Measurements from ENCODE around the gene DAB2IP. TPM values are rescaled to one million over a fixed set of nuclear protein-coding genes. Genes with fewer than 3 reads are reported as not detected.

The DAB2IP gene
- total and polyA plus RNA-seq, 2 donors (not counting 1 experiment from before 2014, with no cell fraction given), result 14.6 to 16.5 TPM

DNA sequence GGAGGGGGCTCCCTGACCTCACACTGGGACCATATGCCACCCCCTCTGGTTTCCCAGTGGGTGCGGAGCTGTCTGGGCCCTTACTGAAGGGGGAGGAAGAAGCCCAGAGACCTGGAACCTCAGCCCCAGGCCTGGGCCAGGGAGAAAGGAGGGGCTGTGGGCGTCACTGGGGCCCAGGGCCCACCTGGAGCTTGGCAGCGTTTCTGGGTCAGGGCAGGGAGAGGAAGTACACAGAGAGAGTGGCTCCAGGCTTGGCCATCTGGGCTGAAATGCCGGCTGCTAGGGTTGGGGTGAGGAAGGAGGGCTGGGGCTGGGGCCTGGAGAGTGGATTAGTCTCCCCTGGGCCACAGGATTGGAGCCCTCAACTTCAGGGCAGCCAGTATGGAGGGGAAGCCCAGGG, 6.4 kb upstream of the DAB2IP start:
- DNase-seq (ENCODE audit: low read depth in 2 of 2), result no peak
- no peaks in the 10 kb centered on the region for H3K36me3 ChIP-seq (ENCODE audit: control insufficient read depth, insufficient read depth, low read length)
- no peaks in the 10 kb centered on the region for H3K9me3 ChIP-seq (ENCODE audit: control insufficient read depth, insufficient read depth, low read depth, low read length)
- no peak overlapping the region for H2AFZ ChIP-seq (ENCODE audit: low read length)
- no peak overlapping the region for H3K4me3 ChIP-seq (replicated peaks in 1 of 4; ENCODE audit: control extremely low read depth in 1 of 4, insufficient read depth in 1 of 4, low read depth in 3 of 4, low read length in 4 of 4)
- peaks cover 8% of the 10 kb centered on the region for H3K27me3 ChIP-seq (ENCODE audit: control insufficient read depth, insufficient read depth, low read length)
- TF ChIP-seq EZH2 (IDR thresholded peaks at IDR 0.05; ENCODE audit: low read length, missing control alignments), result no peak
- TF ChIP-seq, protein P1, sequence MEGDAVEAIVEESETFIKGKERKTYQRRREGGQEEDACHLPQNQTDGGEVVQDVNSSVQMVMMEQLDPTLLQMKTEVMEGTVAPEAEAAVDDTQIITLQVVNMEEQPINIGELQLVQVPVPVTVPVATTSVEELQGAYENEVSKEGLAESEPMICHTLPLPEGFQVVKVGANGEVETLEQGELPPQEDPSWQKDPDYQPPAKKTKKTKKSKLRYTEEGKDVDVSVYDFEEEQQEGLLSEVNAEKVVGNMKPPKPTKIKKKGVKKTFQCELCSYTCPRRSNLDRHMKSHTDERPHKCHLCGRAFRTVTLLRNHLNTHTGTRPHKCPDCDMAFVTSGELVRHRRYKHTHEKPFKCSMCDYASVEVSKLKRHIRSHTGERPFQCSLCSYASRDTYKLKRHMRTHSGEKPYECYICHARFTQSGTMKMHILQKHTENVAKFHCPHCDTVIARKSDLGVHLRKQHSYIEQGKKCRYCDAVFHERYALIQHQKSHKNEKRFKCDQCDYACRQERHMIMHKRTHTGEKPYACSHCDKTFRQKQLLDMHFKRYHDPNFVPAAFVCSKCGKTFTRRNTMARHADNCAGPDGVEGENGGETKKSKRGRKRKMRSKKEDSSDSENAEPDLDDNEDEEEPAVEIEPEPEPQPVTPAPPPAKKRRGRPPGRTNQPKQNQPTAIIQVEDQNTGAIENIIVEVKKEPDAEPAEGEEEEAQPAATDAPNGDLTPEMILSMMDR (conservative IDR thresholded peaks at IDR 0.05 in 1 of 2, IDR thresholded peaks at IDR 0.05 in 1 of 2; ENCODE audit: low read depth in 1 of 2, low read length in 2 of 2), result no peak
- H4K20me1 ChIP-seq (ENCODE audit: control insufficient read depth, extremely low read depth, insufficient read depth, low read length), result no peaks in the 10 kb centered on the region
- H3K4me1 ChIP-seq (ENCODE audit: control insufficient read depth, extremely low read depth, insufficient read depth, low read length), result no peaks in the 10 kb centered on the region
- H3K79me2 ChIP-seq (ENCODE audit: control insufficient read depth, insufficient read depth, low read length), result no peaks in the 10 kb centered on the region
- no peak overlapping the region for H3K9ac ChIP-seq (ENCODE audit: insufficient read depth, low read length)
- no peak overlapping the region for H3K27ac ChIP-seq (ENCODE audit: insufficient read depth, low read length)
- no peak overlapping the region for H3K4me2 ChIP-seq (ENCODE audit: extremely low read depth, insufficient read depth, low read length)

DNA sequence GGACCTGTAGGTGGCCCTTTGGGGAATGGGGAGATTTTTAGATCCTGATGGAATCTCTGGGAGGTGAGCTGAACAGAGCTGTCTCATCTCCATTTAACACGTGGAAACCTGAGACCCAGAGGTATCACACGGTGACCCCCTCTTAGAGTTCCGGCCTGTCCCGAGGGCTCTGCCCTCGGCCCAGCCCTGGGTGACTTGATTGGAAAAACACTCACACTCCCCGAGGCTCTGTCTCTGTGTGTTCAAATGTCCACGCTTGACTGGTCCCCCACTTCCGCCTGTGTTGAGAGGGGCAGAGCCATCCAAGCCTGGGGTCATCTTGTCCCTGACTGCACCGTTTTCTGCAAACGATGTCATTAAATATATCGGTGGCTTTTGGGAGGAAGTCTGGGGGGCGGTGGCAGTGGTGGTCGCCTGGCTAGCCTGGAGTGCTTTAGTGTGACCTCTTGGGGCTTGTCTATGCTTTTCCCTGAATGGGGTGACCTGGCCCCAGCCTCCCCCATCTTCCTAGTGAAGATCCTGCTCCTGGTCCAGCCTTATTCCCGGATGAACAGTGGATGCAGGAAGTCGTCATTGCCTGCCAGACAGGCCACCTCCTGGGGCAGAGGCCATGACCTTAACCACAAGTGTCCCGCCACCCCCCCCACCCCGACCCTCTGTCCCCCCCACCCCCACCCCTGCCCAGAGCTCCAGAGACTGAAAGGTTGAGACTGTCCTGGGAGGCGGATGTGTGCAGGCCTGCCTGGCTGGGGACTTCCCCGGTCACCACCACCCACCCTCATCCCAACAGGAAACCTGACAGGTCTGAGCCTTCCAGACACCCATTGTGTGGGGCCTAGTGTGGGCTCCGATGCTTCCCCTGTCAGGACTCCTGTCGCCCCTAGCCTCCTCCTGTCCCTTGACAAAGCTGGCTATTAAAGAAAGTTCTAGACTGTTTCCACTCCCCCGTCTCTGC, 5.3 kb upstream of the DAB2IP start:
- TF ChIP-seq EZH2 (IDR thresholded peaks at IDR 0.05; ENCODE audit: low read length, missing control alignments), result no peak
- TF ChIP-seq, protein P1 (conservative IDR thresholded peaks at IDR 0.05 in 1 of 2, IDR thresholded peaks at IDR 0.05 in 1 of 2; ENCODE audit: low read depth in 1 of 2, low read length in 2 of 2), result no peak
- no peaks in the 10 kb centered on the region for H3K36me3 ChIP-seq (ENCODE audit: control insufficient read depth, insufficient read depth, low read length)
- H3K9me3 ChIP-seq (ENCODE audit: control insufficient read depth, insufficient read depth, low read depth, low read length), result no peaks in the 10 kb centered on the region
- no peaks in the 10 kb centered on the region for H3K4me1 ChIP-seq (ENCODE audit: control insufficient read depth, extremely low read depth, insufficient read depth, low read length)
- H3K9ac ChIP-seq (ENCODE audit: insufficient read depth, low read length), result no peak overlapping the region
- H3K27me3 ChIP-seq (ENCODE audit: control insufficient read depth, insufficient read depth, low read length), result peaks cover 11% of the 10 kb centered on the region
- no peak for DNase-seq (ENCODE audit: low read depth in 2 of 2)
- H2AFZ ChIP-seq (ENCODE audit: low read length), result no peak overlapping the region
- H4K20me1 ChIP-seq (ENCODE audit: control insufficient read depth, extremely low read depth, insufficient read depth, low read length), result no peaks in the 10 kb centered on the region
- no peaks in the 10 kb centered on the region for H3K79me2 ChIP-seq (ENCODE audit: control insufficient read depth, insufficient read depth, low read length)
- H3K4me2 ChIP-seq (ENCODE audit: extremely low read depth, insufficient read depth, low read length), result no peak overlapping the region
- no peak overlapping the region for H3K27ac ChIP-seq (ENCODE audit: insufficient read depth, low read length)
- H3K4me3 ChIP-seq (replicated peaks in 1 of 4; ENCODE audit: control extremely low read depth in 1 of 4, insufficient read depth in 1 of 4, low read depth in 3 of 4, low read length in 4 of 4), result no peak overlapping the region

DNA sequence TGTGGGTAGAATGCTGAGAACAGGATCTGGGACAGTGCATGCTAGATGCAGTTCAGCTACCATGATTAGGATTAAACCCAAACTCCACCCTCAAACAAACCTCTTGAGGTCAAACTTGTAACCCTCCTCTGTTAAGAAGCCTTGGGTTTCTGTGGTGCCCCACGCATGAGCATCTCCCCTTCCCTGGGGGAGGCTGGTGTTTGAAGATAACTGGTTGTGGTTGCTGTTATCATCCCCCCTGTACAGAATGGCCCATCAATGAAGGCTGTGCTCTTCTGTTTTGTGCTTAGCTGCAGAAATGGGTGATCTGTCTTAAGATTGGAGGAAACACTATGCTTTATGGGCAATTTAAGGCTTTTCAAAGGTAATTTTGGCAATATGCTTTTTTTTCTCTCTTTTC, 4.4 kb upstream of the DAB2IP start:
- Histone ChIP-seq H4K20me1 (ENCODE audit: control insufficient read depth, extremely low read depth, insufficient read depth, low read length) (no peaks in the 10 kb centered on the region), H3K4me3 (replicated peaks in 1 of 4; ENCODE audit: control extremely low read depth in 1 of 4, insufficient read depth in 1 of 4, low read depth in 3 of 4, low read length in 4 of 4) (no peak overlapping the region), H3K27ac (ENCODE audit: insufficient read depth, low read length) (no peak overlapping the region), H3K4me1 (ENCODE audit: control insufficient read depth, extremely low read depth, insufficient read depth, low read length) (peaks cover 3% of the 10 kb centered on the region), H3K36me3 (ENCODE audit: control insufficient read depth, insufficient read depth, low read length) (no peaks in the 10 kb centered on the region), H3K9me3 (ENCODE audit: control insufficient read depth, insufficient read depth, low read depth, low read length) (no peaks in the 10 kb centered on the region), H3K27me3 (ENCODE audit: control insufficient read depth, insufficient read depth, low read length) (peaks cover 17% of the 10 kb centered on the region), H3K4me2 (ENCODE audit: extremely low read depth, insufficient read depth, low read length) (no peak overlapping the region), H2AFZ (ENCODE audit: low read length) (no peak overlapping the region), H3K79me2 (ENCODE audit: control insufficient read depth, insufficient read depth, low read length) (no peaks in the 10 kb centered on the region), H3K9ac (ENCODE audit: insufficient read depth, low read length) (no peak overlapping the region)
- TF ChIP-seq, protein P1 (conservative IDR thresholded peaks at IDR 0.05 in 1 of 2, IDR thresholded peaks at IDR 0.05 in 1 of 2; ENCODE audit: low read depth in 1 of 2, low read length in 2 of 2), result no peak
- TF ChIP-seq EZH2 (IDR thresholded peaks at IDR 0.05; ENCODE audit: low read length, missing control alignments), result no peak
- no peak for DNase-seq (ENCODE audit: low read depth in 2 of 2)
